GM18867 (cell line): ENCODE results near the gene ERMAP.

ENCODE experiments used
- ATAC-seq: cut with Tn5 transposase; IDR thresholded peaks from one replicate; pipeline ENCODE4 v1.9.1; 2021; ENCODE audit warnings: mild to moderate bottlenecking, moderate library complexity; ENCODE audit not compliant: unreplicated experiment

ERMAP gene

GRCh38 chr1:42816585-42817439 is at the start of gene ERMAP, which contains the start of gene SVBP:
Gene ERMAP (plus strand): TSS chr1:42817122. CDS start chr1:42830449, 13,327 bp downstream.
Gene SVBP (minus strand): TSS chr1:42817397. CDS start chr1:42816544, 853 bp downstream.
- ATAC-seq: peak; percentile 82

GRCh38 chr1:42767510-42768000 is 49.4 kb upstream of the ERMAP start:
- ATAC-seq: peak; percentile 32

- no peak for ATAC-seq
Measured at GRCh38 chr1:42768172-42768571, 48.8 kb upstream of the ERMAP start.

GRCh38 chr1:42769811-42770210 is 47.1 kb upstream of the ERMAP start:
- ATAC-seq: no peak

GRCh38 chr1:42773420-42773819 is 43.5 kb upstream of the ERMAP start:
- no peak for ATAC-seq

- ATAC-seq: no peak
Measured at GRCh38 chr1:42774928-42775526, 41.9 kb upstream of the ERMAP start.

GRCh38 chr1:42776502-42776901 is 40.4 kb upstream of the ERMAP start:
- ATAC-seq: no peak

- no peak for ATAC-seq
Measured at GRCh38 chr1:42777852-42778251, 39.1 kb upstream of the ERMAP start.

GRCh38 chr1:42779725-42780124 is 37.2 kb upstream of the ERMAP start:
- ATAC-seq: no peak

GRCh38 chr1:42780176-42780575 is 36.7 kb upstream of the ERMAP start:
- no peak for ATAC-seq

- no peak for ATAC-seq
Measured at GRCh38 chr1:42783092-42783491, 33.8 kb upstream of the ERMAP start.

GRCh38 chr1:42784547-42784945 is 32.4 kb upstream of the ERMAP start:
- ATAC-seq: no peak

GRCh38 chr1:42784946-42785693 is 31.8 kb upstream of the ERMAP start, which contains the start of gene TMEM269:
Gene TMEM269 (plus strand): TSS chr1:42784991. CDS start chr1:42789894, 4,903 bp downstream.
- no peak for ATAC-seq

- no peak for ATAC-seq
Measured at GRCh38 chr1:42786097-42786496, 30.8 kb upstream of the ERMAP start.

- no peak for ATAC-seq
Measured at GRCh38 chr1:42788021-42788420, 28.9 kb upstream of the ERMAP start.

- ATAC-seq: no peak
Measured at GRCh38 chr1:42793824-42794223, 23.1 kb upstream of the ERMAP start.

GRCh38 chr1:42797414-42797813 is 19.5 kb upstream of the ERMAP start:
- ATAC-seq: no peak

GRCh38 chr1:42797979-42798378 is 18.9 kb upstream of the ERMAP start:
- ATAC-seq: no peak

GRCh38 chr1:42801832-42802473 is 15.0 kb upstream of the ERMAP start:
- no peak for ATAC-seq

- no peak for ATAC-seq
Measured at GRCh38 chr1:42806171-42806570, 10.8 kb upstream of the ERMAP start.

- no peak for ATAC-seq
Measured at GRCh38 chr1:42806593-42806992, 10.3 kb upstream of the ERMAP start.
